HepG2 (cell line): Measurements from ENCODE around the gene HDAC4. TPM values are rescaled to one million over a fixed set of nuclear protein-coding genes. Genes with fewer than 3 reads are reported as not detected.

Experiments
- ATAC-seq: fragments of 200-7000 bp; cut with Tn5 transposase; 3 replicates; pipeline ENCODE4 v1.9.1; 2020; ENCODE audit warnings: mild to moderate bottlenecking, moderate library complexity
- BruUV-seq: library from RNA; stranded (reverse); fragments of 400-500 nt; replicated peaks from 2 replicates; lab custom pipeline; 2021; lab: Mats Ljungman, UMichigan
- CTCF ChIA-PET: fragments of 300-600 bp; formaldehyde crosslinking; extraction: SDS; loops from one replicate; lab custom pipeline; 2021; ENCODE audit warnings: low total read pairs, inconsistent platforms, low intra/inter-chr PET ratio; lab: Yijun Ruan, JAX
- POLR2A ChIA-PET: fragments of 350-600 bp; sonication (Branson Sonifier 250); formaldehyde crosslinking; loops from one replicate; lab custom pipeline; 2020; ENCODE audit warnings: antibody characterized with exemption, inconsistent platforms; lab: Yijun Ruan, JAX
- DNase-seq: peaks from one replicate; pipeline ENCODE4 v3.0.0-alpha.2; 2015; ENCODE audit warnings: low spot score
- FAIRE-seq: peaks from 3 replicates; lab custom pipeline; 2011; peaks lifted over from hg19 to GRCh38; lab: Jason Lieb, UNC
- H2AFZ ChIP-seq: one replicate; pipeline ENCODE4 v1.6.1; 2011; ENCODE audit warnings: low read length, inconsistent platforms
- H3K27ac ChIP-seq: fragments of 300-600 bp; 3 replicates; pipeline ENCODE4 v1.8.0; 2011; ENCODE audit warnings: mixed run types, mild to moderate bottlenecking, mixed read lengths, low read length, inconsistent platforms; ENCODE audit not compliant: insufficient read depth; ENCODE audit errors: extremely low read length
- H3K27me3 ChIP-seq, 2 experiments: fragments of 200-600 bp in 1 of 2; 2 replicates in 1 of 2; 3 replicates in 1 of 2; pipeline versions ENCODE4 v1.6.0 to v1.8.0; 2011; ENCODE audit warnings: low read length in 2 of 2, mild to moderate bottlenecking in 2 of 2, moderate library complexity in 2 of 2, inconsistent platforms in 1 of 2; ENCODE audit not compliant: insufficient read depth in 2 of 2, control insufficient read depth in 1 of 2
- H3K36me3 ChIP-seq, 2 experiments: fragments of 200-600 bp in 1 of 2; replicated peaks in 1 of 2; 2 replicates in 1 of 2; 3 replicates in 1 of 2; pipeline versions ENCODE4 v1.5.1 to v1.8.0; 2011; ENCODE audit warnings: low read length in 2 of 2, inconsistent platforms in 1 of 2; ENCODE audit not compliant: insufficient read depth in 2 of 2, control insufficient read depth in 1 of 2
- H3K4me1 ChIP-seq: 2 replicates; pipeline ENCODE4 v1.5.1; 2012; ENCODE audit warnings: low read length, inconsistent platforms; ENCODE audit not compliant: insufficient read depth
- H3K4me2 ChIP-seq: 2 replicates; pipeline ENCODE4 v1.6.0; 2011; ENCODE audit warnings: low read depth, low read length, inconsistent platforms
- H3K4me3 ChIP-seq, 3 experiments: fragments of 200-600 bp in 1 of 3; sonication (generic), shearing (Covaris generic) in 1 of 3; replicated peaks in 1 of 3; 2 replicates each; pipeline ENCODE4 v1.5.1; 2011 to 2016; ENCODE audit warnings: low read length in 3 of 3, inconsistent platforms in 2 of 3, low read depth in 2 of 3, mild to moderate bottlenecking in 2 of 3, control low read depth in 1 of 3, mixed read lengths in 1 of 3; ENCODE audit not compliant: insufficient read depth in 1 of 3
- H3K79me2 ChIP-seq: one replicate; pipeline ENCODE4 v1.6.1; 2011; ENCODE audit warnings: low read length, inconsistent platforms; ENCODE audit not compliant: insufficient read depth
- H3K9ac ChIP-seq: 2 replicates; pipeline ENCODE4 v1.6.0; 2011; ENCODE audit warnings: mild to moderate bottlenecking, low read depth, low read length, inconsistent platforms; ENCODE audit not compliant: insufficient read depth
- H3K9me3 ChIP-seq: 2 replicates; pipeline ENCODE4 v1.5.1; 2012; ENCODE audit warnings: mild to moderate bottlenecking, low read length
- H4K20me1 ChIP-seq: 2 replicates; pipeline ENCODE4 v1.6.0; 2011; ENCODE audit warnings: inconsistent platforms, mild to moderate bottlenecking, low read length, moderate library complexity; ENCODE audit not compliant: insufficient read depth
- CCAR2 ChIP-seq: fragments of 200-400 bp; formaldehyde crosslinking; optimal IDR thresholded peaks from 2 replicates; pipeline ENCODE3; 2018; ENCODE audit warnings: low read depth, mild to moderate bottlenecking, low read length, moderate library complexity
- REXO4 ChIP-seq: sonication (generic); formaldehyde crosslinking; IDR thresholded peaks from 2 replicates; pipeline ENCODE4 v1.8.0; 2022; ENCODE audit warnings: missing genetic modification reagents, mild to moderate bottlenecking, borderline replicate concordance
- TAF15 ChIP-seq: fragments of 200-400 bp; formaldehyde crosslinking; IDR thresholded peaks from one replicate; pipeline ENCODE4 v1.6.1; 2018; ENCODE audit warnings: mild to moderate bottlenecking, low read depth, low read length; ENCODE audit not compliant: poor library complexity, severe bottlenecking
- ZFP36 ChIP-seq: fragments of 150-350 bp; IDR thresholded peaks from 2 replicates; pipeline ENCODE4 v1.6.1; 2018; ENCODE audit warnings: borderline replicate concordance, low read length, low read depth; ENCODE audit not compliant: partially characterized antibody
- ZNF138 ChIP-seq: sonication (generic); formaldehyde crosslinking; IDR thresholded peaks from 2 replicates; pipeline ENCODE4 v1.5.0; 2020; ENCODE audit warnings: mild to moderate bottlenecking, low read depth, missing genetic modification reagents
- ZNF660 ChIP-seq: sonication (generic); formaldehyde crosslinking; IDR thresholded peaks from 2 replicates; pipeline ENCODE4 v1.5.1; 2020; ENCODE audit warnings: mild to moderate bottlenecking, low read depth, missing genetic modification reagents, borderline replicate concordance
- WGBS: methylation state at CpG from one replicate; pipeline ENCODE4 v1.1.6; 2017; ENCODE audit warnings: low lambda C conversion rate; 5-methylcytosine and 5-hydroxymethylcytosine counted together
- in situ Hi-C: cut with HindIII; loops from 2 replicates; pipeline ENCODE4 v1.10.0; 2017; ENCODE audit warnings: low pct_unique_long_range_greater_than_20kb; ENCODE audit not compliant: extremely low pct_ligation_motif_present
- intact Hi-C: fragments of 100-400 bp; cut with micrococcal nuclease; formaldehyde crosslinking; loops from one replicate; pipeline ENCODE4 v1.10.0; 2022; ENCODE audit not compliant: unreplicated experiment
- polyA plus RNA-seq, 8 experiments: library from polyadenylated mRNA; depleted of rRNA in 3 of 8; stranded (reverse) in 7 of 8; unstranded in 1 of 8; fragments of >200 nt; fragmentation: Illumina TruSeq in 4 of 8; extraction: Trizol in 4 of 8; gene quantifications; 2 replicates each; pipeline versions ENCODE4 v1.2.1 to v1.2.3, GENCODE V29; 2011 to 2016; ENCODE audit warnings: low read depth in 4 of 8, missing spikeins in 1 of 8, mixed read lengths in 1 of 8; ENCODE audit not compliant: insufficient read depth in 1 of 8
- total RNA-seq, 5 experiments: library from RNA; depleted of rRNA; stranded (reverse); fragments of >200 nt; fragmentation: Illumina TruSeq; extraction: Trizol; gene quantifications; 2 replicates each; pipeline ENCODE4 v1.2.3, GENCODE V29; 2016; ENCODE audit warnings: low read depth in 1 of 5
- TF ChIP-seq, protein P1 (sequence below): sonication (generic); formaldehyde crosslinking; IDR thresholded peaks from 2 replicates; pipeline ENCODE4 v1.5.0; 2020; ENCODE audit warnings: missing genetic modification reagents
- TF ChIP-seq, protein P2 (sequence below): sonication (generic); formaldehyde crosslinking; IDR thresholded peaks from 2 replicates; pipeline ENCODE4 v1.4.0; 2020; ENCODE audit warnings: missing genetic modification reagents; ENCODE audit errors: not compliant biosample characterization
- TF ChIP-seq, protein P3 (sequence below), 2 experiments: fragments of 450-650 bp in 1 of 2; sonication (generic) in 1 of 2; formaldehyde crosslinking; IDR thresholded peaks; 2 replicates each; pipeline versions ENCODE4 v1.5.0 to v1.8.0; 2020 to 2022; ENCODE audit warnings: mild to moderate bottlenecking in 1 of 2, missing genetic modification reagents in 1 of 2

Gene HDAC4
- total and polyA plus RNA-seq, 2 of the 13 experiments (the other 11 are each of a cell fraction or from before 2014, with no cell fraction given): 10.1 to 11.5 TPM

DNA sequence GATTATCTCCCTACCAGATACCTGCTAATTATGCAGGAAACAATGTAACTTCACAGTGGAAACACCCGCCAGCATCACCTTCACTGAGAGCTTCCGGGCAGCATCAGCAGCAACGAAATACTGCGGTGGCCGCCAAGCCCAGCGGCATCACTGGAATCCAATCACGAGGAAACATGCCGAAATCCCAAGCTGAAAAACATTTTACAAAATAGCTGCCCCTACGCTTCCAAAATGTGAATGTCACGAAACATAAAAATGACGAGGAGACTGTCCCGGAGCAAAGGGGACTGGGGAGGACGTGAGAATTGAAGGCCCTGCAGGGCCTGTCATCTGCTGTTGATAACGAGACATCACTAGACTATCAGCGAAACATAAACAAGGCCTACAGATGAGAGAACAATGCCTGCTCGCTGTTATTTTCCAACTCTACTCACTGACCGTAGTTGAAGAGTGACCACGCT is 82.6 kb downstream of the HDAC4 start:
- POLR2A ChIA-PET: no interaction called here
- ATAC-seq (no peak), FAIRE-seq (no peak)
- intact Hi-C loops (no loop called here), in situ Hi-C loops (no loop called here)
- 96% methylated on average over 18 of the region's 18 CpGs for WGBS
- H3K79me2 ChIP-seq: peaks cover 45% of the 10 kb centered on the region
- no peak for TF ChIP-seq ZNF138 (CRISPR knock-in tag)
- TF ChIP-seq, protein P1, sequence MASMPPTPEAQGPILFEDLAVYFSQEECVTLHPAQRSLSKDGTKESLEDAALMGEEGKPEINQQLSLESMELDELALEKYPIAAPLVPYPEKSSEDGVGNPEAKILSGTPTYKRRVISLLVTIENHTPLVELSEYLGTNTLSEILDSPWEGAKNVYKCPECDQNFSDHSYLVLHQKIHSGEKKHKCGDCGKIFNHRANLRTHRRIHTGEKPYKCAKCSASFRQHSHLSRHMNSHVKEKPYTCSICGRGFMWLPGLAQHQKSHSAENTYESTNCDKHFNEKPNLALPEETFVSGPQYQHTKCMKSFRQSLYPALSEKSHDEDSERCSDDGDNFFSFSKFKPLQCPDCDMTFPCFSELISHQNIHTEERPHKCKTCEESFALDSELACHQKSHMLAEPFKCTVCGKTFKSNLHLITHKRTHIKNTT (CRISPR knock-in tag): no peak
- TF ChIP-seq, all 625 proteins: peak for 0
- H4K20me1 ChIP-seq: peaks cover 8% of the 10 kb centered on the region; the same call in 1 of the 2 replicates
- CTCF ChIA-PET: no interaction called here
- H3K4me2 ChIP-seq: no peak overlapping the region
- H3K4me3 ChIP-seq: no peak overlapping the region
- no peaks in the 10 kb centered on the region; a peak in 3 of 5 replicates for H3K36me3 ChIP-seq
- BruUV-seq: no TSS peak
- DNase-seq: no peak
- no peak overlapping the region for H2AFZ ChIP-seq
- no peak overlapping the region for H3K9ac ChIP-seq
- H3K9me3 ChIP-seq: no peaks in the 10 kb centered on the region
- H3K27me3 ChIP-seq: no peaks in the 10 kb centered on the region
- no peak overlapping the region for H3K27ac ChIP-seq
- no peaks in the 10 kb centered on the region for H3K4me1 ChIP-seq

DNA sequence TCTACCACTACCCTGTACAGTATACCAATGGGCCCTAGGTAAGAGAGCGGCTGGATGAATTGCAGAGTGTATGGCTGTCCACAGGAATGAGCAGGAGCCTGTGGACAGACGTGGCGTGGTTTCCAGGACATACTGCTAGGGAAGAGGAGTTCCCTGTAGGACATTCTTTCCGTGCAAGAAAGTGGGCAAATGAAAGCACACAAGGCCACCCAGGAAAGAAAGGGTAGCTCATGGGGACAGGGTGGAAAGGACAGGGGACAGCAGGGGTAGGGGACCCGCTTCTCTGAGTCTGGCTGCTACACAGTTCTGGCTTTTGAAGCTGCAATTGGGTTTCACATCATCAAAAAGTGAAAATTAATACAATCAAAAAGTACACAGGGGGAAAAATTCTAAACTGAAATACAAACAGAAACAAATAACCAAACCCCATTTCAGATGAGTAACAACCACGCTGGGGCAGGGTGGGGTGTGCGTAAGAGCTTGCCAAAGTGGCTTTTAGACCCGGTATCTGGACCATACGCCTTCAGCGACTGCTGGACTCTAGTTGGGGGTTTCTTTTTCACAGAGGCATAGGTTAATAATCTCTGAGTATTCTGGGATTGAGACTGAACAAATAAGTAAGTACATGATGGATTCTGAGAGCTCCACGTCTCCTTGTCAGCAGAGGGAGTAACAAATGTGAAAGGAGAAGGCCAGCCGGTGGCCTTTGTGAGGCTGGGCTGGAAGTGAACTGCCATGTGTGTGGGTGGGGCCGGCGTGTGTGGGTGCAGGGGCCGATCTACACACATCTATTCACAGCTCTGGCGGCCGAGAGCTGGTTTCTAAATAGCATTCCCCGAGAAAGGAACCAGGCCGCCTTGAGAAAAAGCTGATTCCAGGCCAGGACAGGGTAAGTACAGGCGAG is 84.0 kb downstream of the HDAC4 start:
- Histone ChIP-seq H3K4me2 (no peak overlapping the region), H3K4me1 (no peaks in the 10 kb centered on the region), H4K20me1 (peaks cover 11% of the 10 kb centered on the region; the same call in 1 of the 2 replicates), H3K79me2 (peaks cover 43% of the 10 kb centered on the region), H3K27me3 (no peaks in the 10 kb centered on the region), H3K36me3 (peaks cover 0 to 3% of the 10 kb centered on the region in 2 experiments; a peak in 1 of 5 replicates), H2AFZ (no peak overlapping the region), H3K9me3 (no peaks in the 10 kb centered on the region), H3K4me3 (no peak overlapping the region), H3K27ac (no peak overlapping the region), H3K9ac (no peak overlapping the region)
- ATAC-seq: no peak
- in situ Hi-C loops: no loop called here
- DNase-seq: no peak
- CTCF ChIA-PET: no interaction called here
- TF ChIP-seq ZFP36 (no peak), CCAR2 (no peak), TAF15 (no peak), REXO4 (CRISPR knock-in tag) (no peak), ZNF660 (CRISPR knock-in tag) (no peak)
- TF ChIP-seq, protein P2, sequence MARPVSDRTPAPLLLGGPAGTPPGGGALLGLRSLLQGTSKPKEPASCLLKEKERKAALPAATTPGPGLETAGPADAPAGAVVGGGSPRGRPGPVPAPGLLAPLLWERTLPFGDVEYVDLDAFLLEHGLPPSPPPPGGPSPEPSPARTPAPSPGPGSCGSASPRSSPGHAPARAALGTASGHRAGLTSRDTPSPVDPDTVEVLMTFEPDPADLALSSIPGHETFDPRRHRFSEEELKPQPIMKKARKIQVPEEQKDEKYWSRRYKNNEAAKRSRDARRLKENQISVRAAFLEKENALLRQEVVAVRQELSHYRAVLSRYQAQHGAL: no peak
- TF ChIP-seq, protein P3, sequence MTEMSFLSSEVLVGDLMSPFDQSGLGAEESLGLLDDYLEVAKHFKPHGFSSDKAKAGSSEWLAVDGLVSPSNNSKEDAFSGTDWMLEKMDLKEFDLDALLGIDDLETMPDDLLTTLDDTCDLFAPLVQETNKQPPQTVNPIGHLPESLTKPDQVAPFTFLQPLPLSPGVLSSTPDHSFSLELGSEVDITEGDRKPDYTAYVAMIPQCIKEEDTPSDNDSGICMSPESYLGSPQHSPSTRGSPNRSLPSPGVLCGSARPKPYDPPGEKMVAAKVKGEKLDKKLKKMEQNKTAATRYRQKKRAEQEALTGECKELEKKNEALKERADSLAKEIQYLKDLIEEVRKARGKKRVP (CRISPR knock-in tag; IDR thresholded peaks at IDR 0.05): no peak
- BruUV-seq: no TSS peak
- no peak for FAIRE-seq
- POLR2A ChIA-PET: interaction anchor here (0.9 kb wide), 1 partner anchor 84 kb away, joined by 3 read pairs; the partner anchor contains the start of gene HDAC4
- 96% methylated on average over 20 of the region's 20 CpGs for WGBS
- intact Hi-C loops: no loop called here
